Erythroblast (primary cell): Measurements from ENCODE around the gene FGF19.

ENCODE experiments used
- DNase-seq, 2 experiments: peaks; one replicate each; lab custom pipeline; 2025; lab: John Stamatoyannopoulos, UW
- GATA1 ChIP-seq: IDR thresholded peaks from 2 replicates; pipeline ENCODE4 v1.6.1; 2011; ENCODE audit warnings: low read depth, mild to moderate bottlenecking, control low read depth, low read length, moderate library complexity
- POLR2A ChIP-seq: IDR thresholded peaks from 2 replicates; pipeline ENCODE4 v1.6.1; 2011; ENCODE audit warnings: mild to moderate bottlenecking, low read length

FGF19 gene

GRCh38 chr11:69655479-69656428, 48.1 kb downstream of the FGF19 start:
- DNase-seq = no peak

DNA sequence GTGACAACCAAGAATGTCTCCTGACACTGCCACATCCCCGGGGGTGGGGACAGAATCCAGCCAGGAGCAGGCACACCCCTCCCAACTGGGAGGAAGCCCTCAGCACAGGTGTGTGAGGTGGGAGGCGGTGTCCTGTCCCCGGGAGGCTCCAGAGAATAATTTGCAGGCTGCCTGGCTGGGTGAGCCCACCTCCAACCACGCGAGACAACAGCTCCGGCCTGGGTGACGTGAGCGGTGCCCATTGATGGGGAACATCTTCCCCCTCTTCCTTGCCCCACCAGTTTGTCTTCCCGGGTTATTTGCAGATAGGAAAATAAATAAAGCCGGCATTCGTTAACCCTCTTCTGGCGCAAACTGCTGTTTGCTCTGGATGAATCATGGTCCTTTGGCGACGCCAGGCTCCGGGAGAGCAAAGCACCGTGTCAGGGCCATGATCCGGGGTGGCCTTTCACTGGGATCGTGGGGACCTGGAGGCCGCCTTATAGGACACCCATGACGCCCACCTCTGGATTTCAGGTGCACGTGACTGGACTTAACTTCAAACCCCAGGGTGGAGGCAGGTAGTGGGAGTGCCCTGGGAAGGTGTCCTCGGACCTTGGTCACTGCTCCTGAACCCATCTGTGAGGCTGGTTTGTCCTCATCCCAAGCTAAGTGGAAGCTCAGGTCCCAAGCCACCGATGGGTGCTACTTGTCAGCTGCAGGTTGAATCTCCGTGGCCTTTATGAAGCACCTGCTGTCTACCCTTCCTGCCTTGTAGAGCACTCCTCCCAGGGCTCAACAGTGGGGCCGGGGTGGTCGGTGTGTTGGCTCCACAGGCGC, 49.0 kb downstream of the FGF19 start:
- TF ChIP-seq POLR2A = no peak
- no peak for DNase-seq

More at GRCh38 chr11:69655479-69656428, 48.1 kb downstream of the FGF19 start:
- TF ChIP-seq POLR2A = no peak
- TF ChIP-seq GATA1 = no peak

DNA sequence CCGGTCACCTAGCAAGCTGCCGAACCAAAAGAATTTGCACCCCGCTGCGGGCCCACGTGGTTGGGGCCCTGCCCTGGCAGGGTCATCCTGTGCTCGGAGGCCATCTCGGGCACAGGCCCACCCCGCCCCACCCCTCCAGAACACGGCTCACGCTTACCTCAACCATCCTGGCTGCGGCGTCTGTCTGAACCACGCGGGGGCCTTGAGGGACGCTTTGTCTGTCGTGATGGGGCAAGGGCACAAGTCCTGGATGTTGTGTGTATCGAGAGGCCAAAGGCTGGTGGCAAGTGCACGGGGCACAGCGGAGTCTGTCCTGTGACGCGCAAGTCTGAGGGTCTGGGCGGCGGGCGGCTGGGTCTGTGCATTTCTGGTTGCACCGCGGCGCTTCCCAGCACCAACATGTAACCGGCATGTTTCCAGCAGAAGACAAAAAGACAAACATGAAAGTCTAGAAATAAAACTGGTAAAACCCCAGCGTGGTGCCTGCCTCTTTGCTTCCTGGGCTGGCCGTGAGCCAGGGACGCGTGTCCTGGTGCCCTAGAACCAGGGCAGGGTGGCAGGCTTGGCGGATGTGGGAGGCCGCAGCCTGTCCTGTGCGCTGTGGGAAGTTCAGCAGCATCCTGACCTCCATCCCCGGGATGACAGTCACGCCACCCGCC, 49.7 kb downstream of the FGF19 start:
- TF ChIP-seq POLR2A (no peak), GATA1 (no peak)
- no peak for DNase-seq

- TF ChIP-seq GATA1 = no peak
Measured at GRCh38 chr11:69653406-69653960, 50.3 kb downstream of the FGF19 start.

GRCh38 chr11:69652999-69653398, 50.8 kb downstream of the FGF19 start:
- no peak for DNase-seq
- TF ChIP-seq GATA1 (no peak), POLR2A (no peak)

More at GRCh38 chr11:69653406-69653960, 50.3 kb downstream of the FGF19 start:
- no peak for DNase-seq

DNA sequence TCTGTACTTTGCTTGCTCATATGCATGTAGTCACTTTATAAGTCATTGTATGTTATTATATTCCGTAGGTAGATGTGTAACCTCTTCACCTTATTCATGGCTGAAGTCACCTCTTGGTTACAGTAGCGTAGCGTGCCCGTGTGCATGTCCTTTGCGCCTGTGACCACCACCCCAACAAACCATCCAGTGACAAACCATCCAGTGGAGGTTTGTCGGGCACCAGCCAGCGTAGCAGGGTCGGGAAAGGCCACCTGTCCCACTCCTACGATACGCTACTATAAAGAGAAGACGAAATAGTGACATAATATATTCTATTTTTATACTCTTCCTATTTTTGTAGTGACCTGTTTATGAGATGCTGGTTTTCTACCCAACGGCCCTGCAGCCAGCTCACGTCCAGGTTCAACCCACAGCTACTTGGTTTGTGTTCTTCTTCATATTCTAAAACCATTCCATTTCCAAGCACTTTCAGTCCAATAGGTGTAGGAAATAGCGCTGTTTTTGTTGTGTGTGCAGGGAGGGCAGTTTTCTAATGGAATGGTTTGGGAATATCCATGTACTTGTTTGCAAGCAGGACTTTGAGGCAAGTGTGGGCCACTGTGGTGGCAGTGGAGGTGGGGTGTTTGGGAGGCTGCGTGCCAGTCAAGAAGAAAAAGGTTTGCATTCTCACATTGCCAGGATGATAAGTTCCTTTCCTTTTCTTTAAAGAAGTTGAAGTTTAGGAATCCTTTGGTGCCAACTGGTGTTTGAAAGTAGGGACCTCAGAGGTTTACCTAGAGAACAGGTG, 51.8 kb downstream of the FGF19 start:
- TF ChIP-seq POLR2A (no peak), GATA1 (no peak)
- DNase-seq = no peak

DNA sequence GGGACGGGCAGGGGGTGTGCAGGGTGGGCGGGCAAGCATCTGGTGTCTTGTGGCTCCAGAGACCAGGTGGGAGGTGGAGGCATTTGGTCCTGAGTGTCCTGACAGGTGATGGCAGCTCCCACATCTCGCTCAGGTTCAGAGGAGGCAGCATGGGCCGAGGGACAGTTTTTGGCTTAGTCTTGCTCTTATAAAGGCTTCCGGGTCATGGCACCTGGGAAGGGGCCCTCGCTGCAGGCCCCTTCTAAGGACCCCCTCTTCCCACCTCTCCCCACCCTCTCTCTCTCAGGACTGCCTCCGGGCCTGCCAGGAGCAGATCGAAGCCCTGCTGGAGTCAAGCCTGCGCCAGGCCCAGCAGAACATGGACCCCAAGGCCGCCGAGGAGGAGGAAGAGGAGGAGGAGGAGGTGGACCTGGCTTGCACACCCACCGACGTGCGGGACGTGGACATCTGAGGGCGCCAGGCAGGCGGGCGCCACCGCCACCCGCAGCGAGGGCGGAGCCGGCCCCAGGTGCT, 52.9 kb downstream of the FGF19 start:
- TF ChIP-seq POLR2A = no peak
- TF ChIP-seq GATA1 = no peak
- no peak for DNase-seq

DNA sequence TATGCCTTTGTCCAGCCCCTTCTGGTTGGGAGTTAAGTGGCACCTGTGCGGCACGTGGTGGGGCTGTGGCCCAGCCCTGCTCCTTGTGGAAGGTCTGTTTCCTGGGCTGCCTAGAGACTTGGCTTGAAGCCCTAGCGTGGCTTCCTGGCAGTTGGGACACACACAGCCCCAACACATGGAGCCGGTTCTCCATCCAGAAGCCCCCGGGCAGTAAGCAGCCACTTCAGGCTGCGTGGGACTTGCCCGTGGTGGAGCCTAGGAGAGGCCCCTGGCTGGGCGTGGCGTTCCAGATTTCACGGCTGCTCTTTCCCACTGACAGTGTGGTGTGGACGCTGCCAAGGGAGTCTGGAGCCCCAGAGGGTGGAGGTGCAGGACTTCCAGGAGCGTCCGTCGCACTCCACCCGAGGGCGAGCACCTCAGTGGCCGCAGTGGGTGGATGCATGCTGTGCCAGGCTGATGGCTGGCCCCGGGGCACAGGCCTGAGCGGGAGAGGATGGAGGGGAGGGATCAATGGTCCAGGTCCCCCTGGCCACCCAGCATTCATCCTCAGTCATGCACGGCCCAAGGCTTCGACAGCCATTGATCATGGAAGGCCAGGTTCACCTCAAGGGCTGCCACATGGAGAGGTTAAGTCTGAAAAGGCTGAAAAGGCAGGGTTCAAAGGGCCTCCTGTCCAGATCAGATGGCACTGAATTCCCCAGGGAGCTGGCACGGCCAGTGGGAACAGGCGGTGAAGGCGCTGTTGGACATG, 53.6 kb downstream of the FGF19 start:
- DNase-seq = no peak
- no peak for TF ChIP-seq GATA1

- no peak for TF ChIP-seq GATA1
- TF ChIP-seq POLR2A = no peak
Measured at GRCh38 chr11:69649576-69649900, 54.3 kb downstream of the FGF19 start.

GRCh38 chr11:69648679-69649575, 54.9 kb downstream of the FGF19 start:
- no peak for DNase-seq
- TF ChIP-seq POLR2A = no peak

More at GRCh38 chr11:69649576-69649900, 54.3 kb downstream of the FGF19 start:
- DNase-seq = no peak
